Activated CD8-positive, alpha-beta memory T cell treated with anti-CD3 and anti-CD28 coated beads for 36 hours (primary cell): Measurements from ENCODE around the gene BCAS3. TPM values are rescaled to one million over a fixed set of nuclear protein-coding genes. Genes with fewer than 3 reads are reported as not detected.

ENCODE experiments used
- CTCF ChIA-PET: fragments of 350-600 bp; sonication (Branson Sonifier 250); formaldehyde crosslinking; loops from one replicate; lab custom pipeline; 2021; ENCODE audit warnings: antibody characterized with exemption; lab: Charles Lee
- POLR2A ChIA-PET: fragments of 350-600 bp; sonication (Branson Sonifier 250); formaldehyde crosslinking; loops from one replicate; lab custom pipeline; 2021; ENCODE audit warnings: antibody characterized with exemption; lab: Charles Lee
- total RNA-seq, 2 experiments: library from RNA; stranded (reverse); gene quantifications; one replicate each; pipeline ENCODE4 v1.2.3, GENCODE V29; 2021

Gene BCAS3
- total RNA-seq, 2 experiments from 2014 or later: 6.9 to 9.3 TPM

- POLR2A ChIA-PET: no interaction called here
- CTCF ChIA-PET: interaction anchor here (0.7 kb wide), 1 partner anchor 201 kb away, joined by 3 read pairs; no protein-coding TSS in a partner anchor
These were observed 501.7 kb downstream of the BCAS3 start for GRCh38 chr17:61179380-61179806.

- ChIA-PET POLR2A (no interaction called here), CTCF (no interaction called here)
These were observed 506.1 kb downstream of the BCAS3 start for GRCh38 chr17:61183793-61184192.

- CTCF ChIA-PET: no interaction called here
- POLR2A ChIA-PET: no interaction called here
These were observed 507.7 kb downstream of the BCAS3 start for GRCh38 chr17:61185385-61185784.

GRCh38 chr17:61187038-61187437, 509.4 kb downstream of the BCAS3 start:
- POLR2A ChIA-PET: no interaction called here

GRCh38 chr17:61188081-61188480, 510.4 kb downstream of the BCAS3 start:
- ChIA-PET POLR2A (no interaction called here), CTCF (no interaction called here)

More at GRCh38 chr17:61187038-61187437, 509.4 kb downstream of the BCAS3 start:
- CTCF ChIA-PET: no interaction called here

GRCh38 chr17:61189968-61190367, 512.3 kb downstream of the BCAS3 start:
- ChIA-PET CTCF (interaction anchor here (1.4 kb wide), 1 partner anchor 25 kb away, joined by 3 read pairs; no protein-coding TSS in a partner anchor), POLR2A (no interaction called here)

GRCh38 chr17:61196302-61196704, 518.7 kb downstream of the BCAS3 start:
- ChIA-PET POLR2A (no interaction called here), CTCF (no interaction called here)

GRCh38 chr17:61196799-61197198, 519.1 kb downstream of the BCAS3 start:
- ChIA-PET CTCF (no interaction called here), POLR2A (no interaction called here)

GRCh38 chr17:61199431-61200338, 522.0 kb downstream of the BCAS3 start:
- ChIA-PET POLR2A (no interaction called here), CTCF (no interaction called here)

GRCh38 chr17:61200339-61200715, 522.7 kb downstream of the BCAS3 start:
- CTCF ChIA-PET: no interaction called here
- POLR2A ChIA-PET: no interaction called here

- ChIA-PET CTCF (no interaction called here), POLR2A (no interaction called here)
These were observed 523.6 kb downstream of the BCAS3 start for GRCh38 chr17:61201211-61201610.

GRCh38 chr17:61202564-61202963, 524.9 kb downstream of the BCAS3 start:
- POLR2A ChIA-PET: no interaction called here
- CTCF ChIA-PET: no interaction called here

- CTCF ChIA-PET: no interaction called here
- POLR2A ChIA-PET: no interaction called here
These were observed 526.0 kb downstream of the BCAS3 start for GRCh38 chr17:61203671-61204131.

GRCh38 chr17:61204456-61204855, 526.8 kb downstream of the BCAS3 start:
- CTCF ChIA-PET: no interaction called here

GRCh38 chr17:61205401-61205800, 527.8 kb downstream of the BCAS3 start:
- ChIA-PET CTCF (no interaction called here), POLR2A (no interaction called here)

More at GRCh38 chr17:61204456-61204855, 526.8 kb downstream of the BCAS3 start:
- POLR2A ChIA-PET: no interaction called here

GRCh38 chr17:61205931-61206330, 528.3 kb downstream of the BCAS3 start:
- CTCF ChIA-PET: no interaction called here
- POLR2A ChIA-PET: no interaction called here

- POLR2A ChIA-PET: no interaction called here
- CTCF ChIA-PET: interaction anchor here (0.7 kb wide), 1 partner anchor 25 kb away, joined by 3 read pairs; no protein-coding TSS in a partner anchor
These were observed 529.3 kb downstream of the BCAS3 start for GRCh38 chr17:61206922-61207321.

GRCh38 chr17:61208301-61209105, 530.9 kb downstream of the BCAS3 start:
- ChIA-PET POLR2A (no interaction called here), CTCF (interaction anchor here (0.7 kb wide), 1 partner anchor 193 kb away, joined by 3 read pairs; no protein-coding TSS in a partner anchor)

GRCh38 chr17:61209106-61209439, 531.4 kb downstream of the BCAS3 start:
- CTCF ChIA-PET: interaction anchor here (0.7 kb wide), 1 partner anchor 194 kb away, joined by 3 read pairs; no protein-coding TSS in a partner anchor
- POLR2A ChIA-PET: no interaction called here

GRCh38 chr17:61209525-61209924, 531.9 kb downstream of the BCAS3 start:
- POLR2A ChIA-PET: interaction anchor here (0.6 kb wide), 1 partner anchor 501 kb away, joined by 5 read pairs; no protein-coding TSS in a partner anchor

More at GRCh38 chr17:61209525-61209924, 531.9 kb downstream of the BCAS3 start:
- CTCF ChIA-PET: no interaction called here
